Left lung (tissue), 10 donors: Measurements from ENCODE around the gene HOTAIR. TPM values are rescaled to one million over a fixed set of nuclear protein-coding genes. Genes with fewer than 3 reads are reported as not detected.

Experiments used
- ATAC-seq: fragments of 200-7000 bp; cut with Tn5 transposase; one replicate; pipeline ENCODE4 v1.9.1; 2020; ENCODE audit warnings: moderate library complexity
- DNase-seq, 4 donors: peaks; one replicate each; pipeline ENCODE4 v3.0.0-alpha.2; 2013 to 2020
- H3K27ac ChIP-seq, 2 donors: fragments of 200-600 bp; sonication (generic) in 1 of 2; one replicate each; pipeline versions ENCODE4 v1.5.0 to v1.8.0; 2020 to 2021
- H3K27me3 ChIP-seq, 2 donors: fragments of 200-600 bp; sonication (generic) in 1 of 2; one replicate each; pipeline versions ENCODE4 v1.5.0 to v1.8.0; 2020 to 2021
- H3K36me3 ChIP-seq, 2 donors: fragments of 200-600 bp; sonication (generic) in 1 of 2; one replicate each; pipeline versions ENCODE4 v1.5.0 to v1.8.0; 2020 to 2021
- H3K4me1 ChIP-seq, 2 donors: fragments of 200-600 bp; one replicate each; pipeline ENCODE4 v1.8.0; 2021
- H3K4me3 ChIP-seq, 2 donors: fragments of 200-600 bp; sonication (generic) in 1 of 2; one replicate each; pipeline versions ENCODE4 v1.5.0 to v1.8.0; 2020 to 2021; ENCODE audit warnings: mild to moderate bottlenecking in 1 of 2
- H3K9me3 ChIP-seq, 2 donors: fragments of 200-600 bp; sonication (generic) in 1 of 2; one replicate each; pipeline versions ENCODE4 v1.5.0 to v1.8.0; 2020 to 2021
- intact Hi-C, 2 donors: fragments of 100-400 bp; cut with DNase I; formaldehyde crosslinking; loops; one replicate each; pipeline versions ENCODE4 v1.11.2 to v1.14.2; 2022
- polyA plus RNA-seq, 6 donors: library from polyadenylated mRNA; unstranded; fragments of 120-200 nt; gene quantifications; one replicate each; pipeline ENCODE4 v1.2.1, GENCODE V29; 2013; ENCODE audit not compliant: insufficient read length in 6 of 6
- total RNA-seq, 2 donors: library from RNA; stranded (reverse); fragmentation: NEBNext Ultra II Directional; extraction: Animal tissue kit (Norgen Biotek cat#: 25700); gene quantifications; one replicate each; pipeline ENCODE4 v1.2.1, GENCODE V29; 2021
- TF ChIP-seq, protein P1 (sequence below), 2 donors: fragments of 200-600 bp; sonication (generic) in 1 of 2; IDR thresholded peaks; one replicate each; pipeline versions ENCODE4 v1.5.0 to v1.8.0; 2021; ENCODE audit warnings: antibody characterized with exemption in 2 of 2
- donor health status: DM: no; HTN: yes; CAD: no.
- donor health status: DM: no; HTN: no; CAD: no.

The HOTAIR gene
- total and polyA plus RNA-seq, 8 donors, result not detected

DNA sequence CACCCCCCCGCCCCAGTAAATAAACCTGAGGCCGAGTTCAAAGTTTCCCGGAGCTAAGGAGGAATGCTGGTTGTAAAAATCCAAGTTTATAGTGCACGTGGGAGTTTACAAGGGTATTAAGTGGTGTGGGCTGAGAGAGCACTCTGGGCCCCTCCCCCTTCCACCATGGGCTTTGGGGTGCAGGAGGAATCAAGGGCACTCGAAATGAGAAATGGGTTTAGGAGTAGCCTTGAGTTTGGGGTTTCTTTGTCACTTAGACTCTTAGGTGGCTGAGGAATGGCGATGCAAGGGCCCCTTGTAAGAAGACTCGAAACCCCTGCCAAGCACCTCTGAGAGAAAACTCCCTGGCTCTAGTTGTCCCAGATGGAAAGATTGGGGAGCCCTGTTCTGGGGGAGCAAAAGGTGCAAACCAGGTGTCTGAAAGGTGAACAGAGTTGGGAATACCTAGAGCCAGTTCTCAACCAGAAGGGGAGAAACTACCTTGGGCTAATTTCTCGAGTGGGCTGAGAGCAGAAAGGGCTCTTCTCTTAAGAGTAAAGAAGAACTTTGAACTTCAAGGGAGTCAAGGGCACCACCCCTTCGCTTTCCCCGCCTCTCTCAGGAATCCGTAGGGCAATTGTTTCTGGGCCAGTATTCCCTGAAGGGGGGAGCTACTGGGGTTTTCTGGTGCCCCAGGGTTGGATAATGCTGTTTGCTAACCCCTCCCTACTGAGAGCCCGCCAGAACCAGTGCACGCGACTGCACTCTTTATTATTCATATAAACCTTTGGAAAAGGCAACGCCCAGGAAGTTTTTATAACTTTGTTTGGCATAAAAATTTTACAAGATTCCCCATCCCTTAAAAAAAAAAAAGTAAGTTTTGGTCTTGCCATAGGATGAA lies 4.0 kb upstream of the HOTAIR start:
- no peak for ATAC-seq
- no peaks in the 10 kb centered on the region for H3K9me3 ChIP-seq
- H3K36me3 ChIP-seq, result no peaks in the 10 kb centered on the region
- TF ChIP-seq, protein P1, sequence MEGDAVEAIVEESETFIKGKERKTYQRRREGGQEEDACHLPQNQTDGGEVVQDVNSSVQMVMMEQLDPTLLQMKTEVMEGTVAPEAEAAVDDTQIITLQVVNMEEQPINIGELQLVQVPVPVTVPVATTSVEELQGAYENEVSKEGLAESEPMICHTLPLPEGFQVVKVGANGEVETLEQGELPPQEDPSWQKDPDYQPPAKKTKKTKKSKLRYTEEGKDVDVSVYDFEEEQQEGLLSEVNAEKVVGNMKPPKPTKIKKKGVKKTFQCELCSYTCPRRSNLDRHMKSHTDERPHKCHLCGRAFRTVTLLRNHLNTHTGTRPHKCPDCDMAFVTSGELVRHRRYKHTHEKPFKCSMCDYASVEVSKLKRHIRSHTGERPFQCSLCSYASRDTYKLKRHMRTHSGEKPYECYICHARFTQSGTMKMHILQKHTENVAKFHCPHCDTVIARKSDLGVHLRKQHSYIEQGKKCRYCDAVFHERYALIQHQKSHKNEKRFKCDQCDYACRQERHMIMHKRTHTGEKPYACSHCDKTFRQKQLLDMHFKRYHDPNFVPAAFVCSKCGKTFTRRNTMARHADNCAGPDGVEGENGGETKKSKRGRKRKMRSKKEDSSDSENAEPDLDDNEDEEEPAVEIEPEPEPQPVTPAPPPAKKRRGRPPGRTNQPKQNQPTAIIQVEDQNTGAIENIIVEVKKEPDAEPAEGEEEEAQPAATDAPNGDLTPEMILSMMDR (IDR thresholded peaks at IDR 0.05), result no peak
- DNase-seq, result no peak
- no peak overlapping the region for H3K27ac ChIP-seq
- no peak overlapping the region for H3K4me3 ChIP-seq
- intact Hi-C loops, result no loop called here
- peaks cover 96 to 100% of the 10 kb centered on the region in 2 donors for H3K27me3 ChIP-seq
- peaks cover 0 to 17% of the 10 kb centered on the region in 2 donors for H3K4me1 ChIP-seq

DNA sequence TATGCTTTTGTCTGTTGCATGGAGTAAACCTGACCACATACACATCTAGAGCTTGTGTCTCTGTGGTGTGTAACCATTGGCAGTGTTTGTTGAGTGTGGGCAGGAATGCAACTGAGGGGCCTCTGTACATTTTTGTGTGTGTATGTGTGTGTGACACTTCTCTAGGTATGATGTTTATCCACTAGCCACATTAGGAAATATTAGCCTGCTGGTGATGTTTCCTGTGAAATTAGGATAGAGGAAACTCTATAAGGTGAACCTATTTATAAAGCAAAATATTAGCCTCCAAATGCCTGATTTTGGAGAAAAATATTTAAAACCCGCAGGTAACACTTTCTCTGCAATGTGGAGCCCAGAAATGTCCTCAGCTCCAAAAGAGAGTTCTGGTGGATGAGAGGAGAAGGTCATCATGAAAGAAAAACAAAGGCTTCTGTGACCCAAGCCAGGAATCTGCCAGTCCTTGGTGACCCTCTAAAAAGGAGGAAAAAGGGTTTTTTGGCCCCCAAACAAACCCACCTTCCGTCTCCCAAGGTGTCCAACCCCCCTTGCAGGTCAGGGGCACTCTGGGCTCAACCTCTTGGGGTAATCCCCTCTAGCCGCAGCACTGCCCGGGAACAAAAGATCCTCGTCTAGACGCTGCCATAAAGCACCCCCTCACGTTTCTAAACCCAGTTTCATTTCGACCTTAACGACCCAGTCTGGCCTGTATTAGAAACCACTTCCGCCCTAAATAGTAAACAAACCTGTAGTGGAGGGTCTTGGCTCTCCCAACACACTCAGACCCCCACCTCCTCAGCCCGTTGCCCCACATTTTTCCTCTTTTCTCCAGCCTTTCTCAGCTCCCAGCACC lies 3.1 kb upstream of the HOTAIR start:
- peaks cover 0 to 23% of the 10 kb centered on the region in 2 donors for H3K4me1 ChIP-seq

DNA sequence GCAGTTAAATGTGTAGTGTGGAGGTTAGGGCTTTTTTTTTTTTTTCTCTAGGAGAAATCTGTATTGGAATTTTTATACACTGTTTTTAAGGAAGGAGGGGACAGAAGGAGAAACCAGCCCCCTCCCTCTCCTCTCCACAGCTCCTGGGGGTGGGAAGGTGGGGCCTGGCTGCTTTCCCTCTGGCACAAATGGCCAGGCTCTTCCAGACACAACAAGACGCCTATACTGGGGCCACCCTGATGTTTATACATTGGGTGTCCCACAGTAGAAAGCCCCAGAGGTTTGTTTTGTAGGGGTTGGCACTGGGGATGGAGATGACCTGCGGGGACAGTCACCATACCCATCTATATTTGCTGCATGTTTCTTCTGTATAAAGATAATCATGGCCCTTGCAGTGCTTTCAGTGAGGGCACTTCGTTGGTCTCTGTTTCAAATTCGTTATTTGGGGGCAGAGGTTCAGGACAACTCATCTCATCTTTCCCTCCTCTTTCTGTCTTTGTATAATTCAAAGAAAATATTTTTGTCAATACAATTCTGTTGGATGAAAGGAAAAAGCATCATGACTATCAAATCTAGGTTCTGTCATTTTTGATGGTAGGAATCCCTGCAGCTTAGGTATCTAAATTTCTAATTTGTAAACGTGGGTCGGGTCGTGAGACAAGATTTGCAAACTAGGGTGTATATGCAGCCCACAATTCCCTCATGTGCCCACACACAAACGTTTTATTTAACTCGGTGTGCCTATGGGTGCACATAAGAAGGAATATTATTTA lies 2.3 kb upstream of the HOTAIR start:
- Histone ChIP-seq H3K36me3 (no peaks in the 10 kb centered on the region), H3K4me3 (no peak overlapping the region), H3K4me1 (peaks cover 0 to 23% of the 10 kb centered on the region in 2 donors), H3K9me3 (no peaks in the 10 kb centered on the region), H3K27ac (no peak overlapping the region), H3K27me3 (peaks cover 96 to 100% of the 10 kb centered on the region in 2 donors)
- TF ChIP-seq, protein P1 (IDR thresholded peaks at IDR 0.05), result no peak
- no peak for DNase-seq
- ATAC-seq, result no peak
- intact Hi-C loops, result no loop called here

More for the DNA sequence above, 3.1 kb upstream of the HOTAIR start:
- Histone ChIP-seq H3K4me3 (no peak overlapping the region), H3K36me3 (no peaks in the 10 kb centered on the region), H3K9me3 (no peaks in the 10 kb centered on the region), H3K27ac (no peak overlapping the region), H3K27me3 (peaks cover 96 to 100% of the 10 kb centered on the region in 2 donors)
- ATAC-seq, result no peak
- TF ChIP-seq, protein P1 (IDR thresholded peaks at IDR 0.05), result no peak
- intact Hi-C loops, result no loop called here
- DNase-seq, result no peak

DNA sequence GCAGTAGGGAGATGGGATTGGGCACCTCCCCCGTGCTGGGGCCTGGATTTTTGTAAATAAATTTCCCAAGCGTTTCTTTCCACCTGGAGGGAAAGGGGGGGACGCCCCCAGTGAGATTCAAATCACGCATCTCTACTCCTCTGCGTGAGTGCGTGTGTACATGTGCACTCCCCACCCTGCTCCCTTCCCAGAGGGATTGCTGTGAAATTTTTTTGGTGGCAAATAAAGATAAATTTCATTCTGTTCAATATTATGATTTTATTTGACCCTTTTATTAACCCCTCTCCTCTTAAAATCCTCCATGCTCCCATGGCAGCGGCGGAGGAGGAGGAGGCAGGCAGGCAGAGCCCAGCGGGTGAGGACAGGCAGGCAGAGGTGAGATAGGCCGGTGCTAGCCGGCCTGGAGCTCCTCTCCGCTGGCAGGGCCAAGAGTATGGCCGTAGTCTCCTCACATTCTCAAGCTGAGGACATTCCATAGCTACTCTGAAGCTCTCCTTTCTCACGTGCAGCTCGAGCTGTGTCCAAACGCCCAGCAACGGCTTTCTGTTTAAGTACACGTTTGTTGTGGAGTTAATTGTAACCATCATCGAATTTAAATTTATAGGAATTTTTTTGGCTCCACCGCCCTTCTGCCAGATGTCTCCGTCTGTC lies 1.5 kb upstream of the HOTAIR start:
- intact Hi-C loops, result no loop called here
- no peaks in the 10 kb centered on the region for H3K9me3 ChIP-seq
- TF ChIP-seq, protein P1 (IDR thresholded peaks at IDR 0.05), result no peak
- no peak overlapping the region for H3K27ac ChIP-seq
- H3K27me3 ChIP-seq, result peaks cover 96 to 100% of the 10 kb centered on the region in 2 donors
- ATAC-seq (no peak), DNase-seq (peak in 2 of 4 donors; percentile 54 to 58)
- H3K4me3 ChIP-seq, result no peak overlapping the region
- no peaks in the 10 kb centered on the region for H3K36me3 ChIP-seq
- H3K4me1 ChIP-seq, result peaks cover 0 to 23% of the 10 kb centered on the region in 2 donors
